Activated naive CD8-positive, alpha-beta T cell treated with anti-CD3 and anti-CD28 coated beads, Interleukin-2, amount 50 U/mL, for 16 hours (primary cell): Measurements from ENCODE around the gene OR10H1.
"Not testable (repeated sequence)": the region's sequence is repeated elsewhere in the genome, so short reads cannot be mapped to it uniquely, and the experiment has no call there.

Experiments
- DNase-seq: peaks from one replicate; pipeline ENCODE4 v3.0.0-alpha.2; 2020; ENCODE audit warnings: low read depth, low spot score

The OR10H1 gene

GRCh38 chr19:15815306-15815705 lies at the start of gene OR10H1:
Gene OR10H1, minus strand, starts transcription at chr19:15815664. Its CDS starts 7,627 bp downstream, at chr19:15808037.
- DNase-seq = no peak

- DNase-seq = no peak
Measured at GRCh38 chr19:15864824-15865223, 49.4 kb upstream of the OR10H1 start.

- DNase-seq = no peak
Measured at GRCh38 chr19:15863272-15863671, 47.8 kb upstream of the OR10H1 start.

GRCh38 chr19:15862444-15862843 lies 47.0 kb upstream of the OR10H1 start:
- no peak for DNase-seq

- no peak for DNase-seq
Measured at GRCh38 chr19:15860522-15860921, 45.1 kb upstream of the OR10H1 start.

- no peak for DNase-seq
Measured at GRCh38 chr19:15859187-15859586, 43.7 kb upstream of the OR10H1 start.

- no peak for DNase-seq
Measured at GRCh38 chr19:15850385-15850784, 34.9 kb upstream of the OR10H1 start.

GRCh38 chr19:15846923-15847322 lies 31.5 kb upstream of the OR10H1 start:
- no peak for DNase-seq

GRCh38 chr19:15843894-15844222 lies 28.4 kb upstream of the OR10H1 start:
- not testable (repeated sequence) for DNase-seq

GRCh38 chr19:15843203-15843893 lies 27.9 kb upstream of the OR10H1 start:
- DNase-seq = no peak

GRCh38 chr19:15841875-15842569 lies 26.6 kb upstream of the OR10H1 start:
- DNase-seq = no peak

GRCh38 chr19:15840833-15841232 lies 25.4 kb upstream of the OR10H1 start:
- no peak for DNase-seq

GRCh38 chr19:15839888-15840287 lies 24.4 kb upstream of the OR10H1 start:
- not testable (repeated sequence) for DNase-seq

GRCh38 chr19:15838351-15838750 lies 22.9 kb upstream of the OR10H1 start:
- DNase-seq = no peak

- no peak for DNase-seq
Measured at GRCh38 chr19:15837221-15837731, 21.8 kb upstream of the OR10H1 start.

- peak; percentile 94 for DNase-seq
Measured at GRCh38 chr19:15836330-15837220, 21.1 kb upstream of the OR10H1 start.

GRCh38 chr19:15835565-15836329 lies 20.3 kb upstream of the OR10H1 start:
- not testable (repeated sequence) for DNase-seq

- not testable (repeated sequence) for DNase-seq
Measured at GRCh38 chr19:15834232-15834631, 18.8 kb upstream of the OR10H1 start.

- no peak for DNase-seq
Measured at GRCh38 chr19:15831626-15832025, 16.2 kb upstream of the OR10H1 start.

GRCh38 chr19:15829786-15830185 lies 14.3 kb upstream of the OR10H1 start:
- no peak for DNase-seq

GRCh38 chr19:15829306-15829698 lies 13.8 kb upstream of the OR10H1 start:
- no peak for DNase-seq
